ENCODE measurements around the gene OR5H6. TPM values are rescaled to one million over a fixed set of nuclear protein-coding genes. Genes with fewer than 3 reads are reported as not detected.

Gene OR5H6
- not detected in 2 replicates for total RNA-seq

DNA sequence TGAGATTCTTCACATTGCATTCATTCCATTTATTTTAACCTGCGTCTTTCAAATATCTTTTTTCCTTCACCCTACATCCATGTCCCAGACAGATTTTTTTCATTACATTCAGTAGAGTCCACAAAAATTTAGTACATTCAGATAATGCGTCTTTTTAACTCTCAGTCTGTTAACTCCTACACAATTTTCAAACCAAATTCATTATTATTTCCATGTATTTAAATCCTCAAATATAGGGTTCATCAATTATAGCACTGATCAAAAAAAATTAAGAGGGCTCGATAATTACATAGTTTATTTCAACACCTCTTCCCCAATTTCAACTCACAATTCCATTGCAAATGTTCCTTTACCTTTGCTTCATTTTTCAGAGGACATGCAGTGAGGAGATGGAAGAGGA lies at the start of gene OR5H6:
Gene OR5H6, plus strand, starts transcription at position 301 of the 400 bp plus-strand sequence. Its CDS starts 89 bp downstream, at position 390.

GRCh38 chr3:98282205-98282604 lies 18.2 kb downstream of the OR5H6 start, which contains the start of gene OR5H2:
Gene OR5H2 (plus strand): TSS chr3:98282505. CDS start chr3:98282903, 398 bp downstream.

Other genes starting within 250 kb of the OR5H6 start
- gene GABRR3, start 228.9 kb upstream of the OR5H6 start, total RNA-seq, result not detected in 2 replicates
- gene OR5AC2, start 177.1 kb upstream of the OR5H6 start, total RNA-seq, result not detected in 2 replicates
- gene OR5H1, start 133.5 kb upstream of the OR5H6 start, total RNA-seq, result not detected in 2 replicates
- gene OR5H14, start 116.8 kb upstream of the OR5H6 start, total RNA-seq, result not detected in 2 replicates
- gene OR5H15, start 97.5 kb upstream of the OR5H6 start, total RNA-seq, result not detected in 2 replicates
- not detected in 2 replicates for gene OR5H2, start 18.3 kb downstream of the OR5H6 start, total RNA-seq
- not detected in 2 replicates for gene OR5K4, start 89.6 kb downstream of the OR5H6 start, total RNA-seq
- not detected in 2 replicates for gene OR5K3, start 126.4 kb downstream of the OR5H6 start, total RNA-seq
- not detected in 2 replicates for gene OR5K1, start 199.0 kb downstream of the OR5H6 start, total RNA-seq
- not detected in 2 replicates for gene OR5K2, start 233.4 kb downstream of the OR5H6 start, total RNA-seq

Measured in nasal cavity respiratory epithelium epithelial cell of viscerocranial mucosa (primary cell).